H7 (cell line): ENCODE measurements around the gene SLC4A5. TPM values are rescaled to one million over a fixed set of nuclear protein-coding genes. Genes with fewer than 3 reads are reported as not detected.
A peak's percentile ranks its signal among the peaks of the same experiment; 100 is the strongest.
"Not testable (repeated sequence)": the region's sequence is repeated elsewhere in the genome, so short reads cannot be mapped to it uniquely, and the experiment has no call there.

ENCODE experiments used
- DNase-seq: peaks from one replicate; pipeline ENCODE4 v3.0.0; 2012
- H3K27me3 ChIP-seq: 2 replicates; pipeline ENCODE4 v1.6.0; 2011; ENCODE audit warnings: mild to moderate bottlenecking, low read length; ENCODE audit not compliant: control insufficient read depth, insufficient read depth
- H3K36me3 ChIP-seq: replicated peaks from 2 replicates; pipeline ENCODE4 v1.5.1; 2011; ENCODE audit warnings: low read length; ENCODE audit not compliant: control insufficient read depth, insufficient read depth
- H3K4me3 ChIP-seq: 2 replicates; pipeline ENCODE4 v1.5.1; 2011; ENCODE audit warnings: low read depth, mild to moderate bottlenecking, control low read depth, low read length, moderate library complexity; ENCODE audit not compliant: insufficient read depth
- total RNA-seq: library from RNA; depleted of rRNA; stranded (reverse); fragments of >200 nt; shearing (Covaris generic); gene quantifications from 2 replicates; pipeline ENCODE4 v1.2.3, GENCODE V29; 2014

Gene SLC4A5
- total RNA-seq, 1 experiment from 2014 or later = 0.90 TPM

GRCh38 chr2:74253306-74253970 is 89.8 kb downstream of the SLC4A5 start:
- Histone ChIP-seq H3K36me3 (no peaks in the 10 kb centered on the region), H3K4me3 (no peak overlapping the region), H3K27me3 (no peaks in the 10 kb centered on the region)
- no peak for DNase-seq

- H3K27me3 ChIP-seq = no peaks in the 10 kb centered on the region
- DNase-seq = no peak
- H3K4me3 ChIP-seq = no peak overlapping the region
- no peaks in the 10 kb centered on the region for H3K36me3 ChIP-seq
Observed at GRCh38 chr2:74252862-74253261, 90.4 kb downstream of the SLC4A5 start.

GRCh38 chr2:74252036-74252435 is 91.2 kb downstream of the SLC4A5 start:
- no peaks in the 10 kb centered on the region for H3K36me3 ChIP-seq
- H3K27me3 ChIP-seq = no peaks in the 10 kb centered on the region
- no peak for DNase-seq
- no peak overlapping the region for H3K4me3 ChIP-seq

DNA sequence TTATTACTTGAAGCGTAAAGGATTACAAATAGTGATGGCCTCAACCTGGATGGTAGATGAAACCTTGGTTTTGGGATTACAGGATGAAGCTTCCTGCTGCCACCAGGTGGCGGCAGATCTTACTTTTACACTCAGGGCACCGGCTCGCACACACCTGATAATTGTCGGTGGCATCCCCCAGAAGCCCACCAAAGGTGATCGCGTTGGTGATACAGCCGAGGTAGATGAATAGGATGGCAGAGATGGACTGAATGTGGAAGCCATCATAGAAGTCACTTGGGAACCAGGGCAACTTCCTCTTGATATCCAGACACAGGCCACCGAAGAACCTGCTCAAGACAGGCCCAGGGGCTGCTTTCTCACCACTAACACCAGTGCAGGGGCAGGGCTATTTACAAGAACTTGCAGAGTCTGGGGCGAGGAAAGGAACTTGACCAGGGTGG is 93.0 kb downstream of the SLC4A5 start:
- DNase-seq = peak; percentile 89
- no peak overlapping the region for H3K4me3 ChIP-seq

GRCh38 chr2:74249406-74250122 is 93.7 kb downstream of the SLC4A5 start:
- peak; percentile 12 for DNase-seq
- no peaks in the 10 kb centered on the region for H3K27me3 ChIP-seq
- H3K36me3 ChIP-seq = no peaks in the 10 kb centered on the region
- no peak overlapping the region for H3K4me3 ChIP-seq

More for the DNA sequence above, 93.0 kb downstream of the SLC4A5 start:
- no peaks in the 10 kb centered on the region for H3K27me3 ChIP-seq
- H3K36me3 ChIP-seq = no peaks in the 10 kb centered on the region

- H3K36me3 ChIP-seq = no peaks in the 10 kb centered on the region
- no peaks in the 10 kb centered on the region for H3K27me3 ChIP-seq
- no peak for DNase-seq
- H3K4me3 ChIP-seq = no peak overlapping the region
Observed at GRCh38 chr2:74246496-74247195, 96.6 kb downstream of the SLC4A5 start.

DNA sequence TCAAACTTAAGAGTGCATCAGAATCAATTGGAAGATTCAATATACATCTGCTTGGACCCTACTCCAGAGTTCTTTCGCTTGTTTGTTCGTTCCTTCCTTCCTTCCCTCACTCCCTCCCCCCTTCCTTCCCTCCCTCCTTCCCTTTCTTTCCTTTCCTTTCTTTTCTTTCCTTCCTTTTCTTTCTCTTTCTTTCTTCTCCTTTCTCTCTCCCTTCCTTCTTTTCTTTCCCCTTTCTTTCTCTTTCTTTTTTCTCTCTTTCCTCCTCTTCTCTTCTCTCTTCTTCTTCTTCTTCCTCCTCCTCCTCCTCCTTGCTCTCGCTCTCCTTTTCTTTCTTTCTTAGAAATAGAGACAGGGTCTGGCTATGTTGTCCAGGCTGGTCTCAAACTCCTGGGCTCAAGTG is 98.9 kb downstream of the SLC4A5 start:
- Histone ChIP-seq H3K36me3 (no peaks in the 10 kb centered on the region), H3K27me3 (no peaks in the 10 kb centered on the region), H3K4me3 (no peak overlapping the region)
- no peak for DNase-seq

- no peak for DNase-seq
- Histone ChIP-seq H3K4me3 (no peak overlapping the region), H3K36me3 (no peaks in the 10 kb centered on the region), H3K27me3 (no peaks in the 10 kb centered on the region)
Observed at GRCh38 chr2:74242354-74243071, 100.7 kb downstream of the SLC4A5 start.

DNA sequence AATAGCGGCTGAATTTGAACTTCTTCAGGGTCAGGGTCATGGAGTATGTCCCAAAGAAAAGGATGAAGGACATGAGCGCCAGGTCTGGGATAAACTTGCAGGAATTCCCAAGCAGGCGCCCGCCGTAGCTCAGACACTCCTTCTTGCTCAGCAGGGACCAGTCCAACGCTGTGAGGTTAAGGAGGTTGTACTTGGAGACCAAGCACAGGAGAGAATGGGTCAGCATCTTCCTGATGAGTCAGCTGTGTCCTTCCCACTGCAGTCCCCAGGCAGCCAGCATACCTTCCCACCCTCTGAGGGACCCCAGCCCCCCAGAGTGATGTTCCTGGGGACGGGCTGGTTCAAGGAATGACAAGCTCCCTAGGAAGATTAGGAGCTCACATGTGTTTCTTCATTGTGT is 103.9 kb downstream of the SLC4A5 start:
- no peak for DNase-seq
- Histone ChIP-seq H3K27me3 (no peaks in the 10 kb centered on the region), H3K4me3 (no peak overlapping the region), H3K36me3 (no peaks in the 10 kb centered on the region)

DNA sequence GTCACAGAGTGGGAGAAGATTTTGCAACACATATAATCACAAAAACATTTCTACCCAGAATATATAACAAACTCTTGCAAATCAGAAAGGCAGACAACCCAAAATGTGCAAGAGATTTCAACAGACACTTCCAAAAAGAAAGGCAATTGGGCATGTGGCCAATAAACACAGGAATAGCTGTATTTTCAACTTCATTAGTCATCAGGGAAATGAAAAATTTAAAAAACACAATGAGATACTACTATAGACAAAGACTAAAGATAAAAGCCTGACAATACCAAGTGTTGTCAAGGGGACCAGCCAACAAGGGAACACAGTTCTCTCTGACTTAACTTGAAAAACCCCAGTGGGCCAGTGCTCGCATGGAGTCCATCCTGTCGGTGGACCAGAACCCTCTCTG is 104.3 kb downstream of the SLC4A5 start:
- Histone ChIP-seq H3K4me3 (no peak overlapping the region), H3K36me3 (no peaks in the 10 kb centered on the region), H3K27me3 (no peaks in the 10 kb centered on the region)
- no peak for DNase-seq

DNA sequence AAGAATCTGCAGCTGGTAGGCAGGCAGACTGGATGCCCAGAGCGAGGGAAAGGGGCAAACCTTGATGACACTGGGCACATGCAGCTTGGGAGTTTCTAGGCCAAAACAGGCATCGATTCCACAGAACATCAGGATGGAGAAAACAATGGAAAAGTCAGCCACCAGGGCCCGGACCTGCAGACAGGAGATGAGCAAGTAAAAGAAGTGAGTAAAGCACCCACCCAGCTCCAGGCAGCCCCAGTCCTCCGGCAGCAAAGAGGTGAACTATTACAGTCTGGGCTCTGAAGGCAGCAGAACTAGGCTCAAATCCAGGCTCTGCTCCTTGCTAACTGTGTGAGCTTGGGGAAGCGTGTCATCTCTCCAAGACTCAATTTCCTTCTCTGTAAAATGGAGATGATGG is 108.2 kb downstream of the SLC4A5 start:
- Histone ChIP-seq H3K4me3 (no peak overlapping the region), H3K27me3 (no peaks in the 10 kb centered on the region), H3K36me3 (no peaks in the 10 kb centered on the region)
- DNase-seq = no peak

DNA sequence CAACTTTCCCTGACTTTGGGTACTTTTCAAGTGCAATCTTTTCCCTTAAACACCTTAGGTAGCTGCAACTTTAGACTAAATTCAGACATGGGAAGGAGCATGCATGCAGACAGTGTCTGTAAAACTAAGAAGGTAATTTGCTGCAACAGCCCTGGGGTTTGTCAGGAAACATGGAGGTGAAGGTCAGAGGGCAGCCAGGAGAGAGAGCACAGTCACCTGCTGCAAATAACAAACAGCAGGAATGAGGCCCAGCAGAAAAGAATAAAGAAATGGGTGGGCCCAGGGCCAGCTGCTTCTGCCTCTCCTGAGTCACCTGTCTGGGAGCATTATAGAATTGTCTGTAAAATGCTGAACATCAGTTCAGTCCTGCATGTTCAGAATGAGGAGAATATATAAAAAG is 109.6 kb downstream of the SLC4A5 start:
- no peaks in the 10 kb centered on the region for H3K36me3 ChIP-seq
- DNase-seq = no peak
- H3K27me3 ChIP-seq = no peaks in the 10 kb centered on the region
- H3K4me3 ChIP-seq = no peak overlapping the region

GRCh38 chr2:74232426-74232825 is 110.8 kb downstream of the SLC4A5 start:
- no peak for DNase-seq

GRCh38 chr2:74229865-74230264 is 113.4 kb downstream of the SLC4A5 start:
- H3K4me3 ChIP-seq, DNase-seq, H3K36me3 ChIP-seq, H3K27me3 ChIP-seq: not testable (repeated sequence)

More at GRCh38 chr2:74232426-74232825, 110.8 kb downstream of the SLC4A5 start:
- no peak overlapping the region for H3K4me3 ChIP-seq
- H3K27me3 ChIP-seq = no peaks in the 10 kb centered on the region
- H3K36me3 ChIP-seq = no peaks in the 10 kb centered on the region
